ENCODE results near the gene CNTD1. TPM values are rescaled to one million over a fixed set of nuclear protein-coding genes. Genes with fewer than 3 reads are reported as not detected.

CNTD1 gene
- polyA plus RNA-seq, 2 of the 4 experiments (the other 2 are of a cell fraction) = 0.06 to 0.10 TPM

DNA sequence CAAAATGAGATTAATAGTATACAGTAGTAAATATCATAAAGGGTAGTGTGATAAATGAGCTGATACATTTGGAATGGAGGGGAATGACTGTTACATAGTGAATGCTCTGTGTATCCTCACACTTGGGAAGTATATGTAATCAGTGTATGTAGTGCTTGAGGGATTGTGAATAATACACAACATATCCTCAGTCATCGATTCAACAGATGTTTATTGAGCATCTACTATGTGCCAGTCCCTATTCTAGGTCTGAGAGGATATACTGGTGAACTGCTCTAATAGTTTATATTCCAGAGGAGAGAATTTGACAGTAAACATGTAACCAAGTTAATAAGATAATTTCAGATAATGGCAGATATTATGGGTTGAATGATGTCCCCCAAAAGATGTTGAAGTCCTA, 28.8 kb downstream of the CNTD1 start:
- peaks cover 19% of the 10 kb centered on the region for H3K4me1 ChIP-seq
- whole genome bisulfite sequencing (ENCODE audit: missing lambda C conversion rate) = 71% methylated on average over 1 of the region's 1 CpG
- ATAC-seq (no peak), DNase-seq (ENCODE audit: low read depth in 1 of 2, low spot score in 1 of 2) (no peak), FAIRE-seq (peak; percentile 85)
- no peak overlapping the region for H3K27ac ChIP-seq
- CTCF ChIA-PET = interaction anchor here (0.6 to 14.9 kb wide), 4 partner anchors 17 to 101 kb away, joined by 3 to 336 read pairs (median 39); partner anchors contain the start of genes AOC2, CNTD1 and COA3
- TF ChIP-seq MAZ (IDR thresholded peaks at IDR 0.05; ENCODE audit: borderline replicate concordance, low read depth, low read length) (no peak), CBX2 (IDR thresholded peaks at IDR 0.05; ENCODE audit: borderline replicate concordance, low read depth) (no peak), POLR2A (IDR thresholded peaks at IDR 0.05; ENCODE audit: low read length) (no peak), NFE2L2 (conservative IDR thresholded peaks at IDR 0.05; ENCODE audit: low read length) (no peak), KDM1A (IDR thresholded peaks at IDR 0.05; ENCODE audit: low read depth) (no peak), RFX5 (IDR thresholded peaks at IDR 0.05) (no peak), SREBF2 (IDR thresholded peaks at IDR 0.05) (no peak), RCOR1 (IDR thresholded peaks at IDR 0.05; ENCODE audit: low read depth, low read length) (no peak), SMC3 (IDR thresholded peaks at IDR 0.05) (no peak), RAD21 (conservative IDR thresholded peaks at IDR 0.05 in 1 of 2, IDR thresholded peaks at IDR 0.05 in 1 of 2) (no peak), ZFP36 (IDR thresholded peaks at IDR 0.05; ENCODE audit: borderline replicate concordance, partially characterized antibody) (no peak), TP53 (CRISPR knock-in tag; IDR thresholded peaks at IDR 0.05) (no peak), MYC (IDR thresholded peaks at IDR 0.05; ENCODE audit: borderline replicate concordance, low read length) (no peak), HOXA7 (CRISPR knock-in tag; IDR thresholded peaks at IDR 0.05) (no peak)
- H3K9me3 ChIP-seq = no peaks in the 10 kb centered on the region
- no peak overlapping the region for H3K4me2 ChIP-seq
- POLR2A ChIA-PET = no interaction called here
- no peak overlapping the region for H3K4me3 ChIP-seq

DNA sequence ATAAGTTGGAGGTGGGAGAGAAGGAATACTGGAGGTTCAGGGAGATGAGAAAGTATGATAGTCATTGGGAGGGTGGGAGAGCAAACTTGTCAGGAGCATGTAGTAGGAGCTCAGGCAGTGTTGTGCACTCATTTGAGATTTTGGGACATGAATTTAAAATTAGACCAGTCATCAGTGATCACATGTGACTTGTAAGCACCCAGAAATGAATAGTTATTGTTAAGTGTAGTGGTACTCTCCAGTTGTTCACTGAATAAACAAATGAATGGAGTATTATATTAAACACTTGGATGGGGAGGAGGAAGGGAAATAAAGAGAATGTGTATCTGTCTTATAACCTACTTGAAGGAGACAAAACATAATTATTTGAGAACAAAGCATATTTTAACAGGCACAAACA, 32.3 kb downstream of the CNTD1 start:
- H3K9me3 ChIP-seq = no peaks in the 10 kb centered on the region
- H3K4me3 ChIP-seq = no peak overlapping the region
- no peak overlapping the region for H3K4me2 ChIP-seq
- ATAC-seq (no peak), DNase-seq (ENCODE audit: low read depth in 1 of 2, low spot score in 1 of 2) (no peak), FAIRE-seq (no peak)
- H3K4me1 ChIP-seq = peaks cover 22% of the 10 kb centered on the region
- ChIA-PET POLR2A (interaction anchor here (1.2 kb wide), 1 partner anchor 253 kb away, joined by 3 read pairs; no protein-coding TSS in a partner anchor), CTCF (interaction anchor here (1.0 to 6.4 kb wide), 3 partner anchors 11 to 65 kb away, joined by 3 to 81 read pairs (median 11); partner anchors contain the start of gene AOC2)
- no peak overlapping the region for H3K27ac ChIP-seq
- TF ChIP-seq HEYL (CRISPR knock-in tag; IDR thresholded peaks at IDR 0.05) (no peak), GATA3 (IDR thresholded peaks at IDR 0.05; ENCODE audit: borderline replicate concordance) (no peak), CEBPB (IDR thresholded peaks at IDR 0.05) (no peak), NPAS2 (CRISPR knock-in tag; IDR thresholded peaks at IDR 0.05; ENCODE audit: borderline replicate concordance) (no peak), HOXB5 (CRISPR knock-in tag; IDR thresholded peaks at IDR 0.05) (no peak), RCOR1 (IDR thresholded peaks at IDR 0.05; ENCODE audit: low read depth, low read length) (no peak), ESRRA (IDR thresholded peaks at IDR 0.05; ENCODE audit: borderline replicate concordance, low read length) (no peak), POLR2A (IDR thresholded peaks at IDR 0.05; ENCODE audit: low read length) (no peak), RAD21 (conservative IDR thresholded peaks at IDR 0.05 in 1 of 2, IDR thresholded peaks at IDR 0.05 in 1 of 2) (no peak), JUNB (IDR thresholded peaks at IDR 0.05) (no peak), RFX5 (IDR thresholded peaks at IDR 0.05) (no peak), KDM1A (IDR thresholded peaks at IDR 0.05; ENCODE audit: low read depth) (no peak), RARB (CRISPR knock-in tag; IDR thresholded peaks at IDR 0.05) (no peak), NFE2L2 (conservative IDR thresholded peaks at IDR 0.05; ENCODE audit: low read length) (no peak), FOXS1 (CRISPR knock-in tag; IDR thresholded peaks at IDR 0.05) (no peak)
- TF ChIP-seq, protein P1, sequence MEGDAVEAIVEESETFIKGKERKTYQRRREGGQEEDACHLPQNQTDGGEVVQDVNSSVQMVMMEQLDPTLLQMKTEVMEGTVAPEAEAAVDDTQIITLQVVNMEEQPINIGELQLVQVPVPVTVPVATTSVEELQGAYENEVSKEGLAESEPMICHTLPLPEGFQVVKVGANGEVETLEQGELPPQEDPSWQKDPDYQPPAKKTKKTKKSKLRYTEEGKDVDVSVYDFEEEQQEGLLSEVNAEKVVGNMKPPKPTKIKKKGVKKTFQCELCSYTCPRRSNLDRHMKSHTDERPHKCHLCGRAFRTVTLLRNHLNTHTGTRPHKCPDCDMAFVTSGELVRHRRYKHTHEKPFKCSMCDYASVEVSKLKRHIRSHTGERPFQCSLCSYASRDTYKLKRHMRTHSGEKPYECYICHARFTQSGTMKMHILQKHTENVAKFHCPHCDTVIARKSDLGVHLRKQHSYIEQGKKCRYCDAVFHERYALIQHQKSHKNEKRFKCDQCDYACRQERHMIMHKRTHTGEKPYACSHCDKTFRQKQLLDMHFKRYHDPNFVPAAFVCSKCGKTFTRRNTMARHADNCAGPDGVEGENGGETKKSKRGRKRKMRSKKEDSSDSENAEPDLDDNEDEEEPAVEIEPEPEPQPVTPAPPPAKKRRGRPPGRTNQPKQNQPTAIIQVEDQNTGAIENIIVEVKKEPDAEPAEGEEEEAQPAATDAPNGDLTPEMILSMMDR (IDR thresholded peaks at IDR 0.05) = no peak
- TF ChIP-seq, protein P2, sequence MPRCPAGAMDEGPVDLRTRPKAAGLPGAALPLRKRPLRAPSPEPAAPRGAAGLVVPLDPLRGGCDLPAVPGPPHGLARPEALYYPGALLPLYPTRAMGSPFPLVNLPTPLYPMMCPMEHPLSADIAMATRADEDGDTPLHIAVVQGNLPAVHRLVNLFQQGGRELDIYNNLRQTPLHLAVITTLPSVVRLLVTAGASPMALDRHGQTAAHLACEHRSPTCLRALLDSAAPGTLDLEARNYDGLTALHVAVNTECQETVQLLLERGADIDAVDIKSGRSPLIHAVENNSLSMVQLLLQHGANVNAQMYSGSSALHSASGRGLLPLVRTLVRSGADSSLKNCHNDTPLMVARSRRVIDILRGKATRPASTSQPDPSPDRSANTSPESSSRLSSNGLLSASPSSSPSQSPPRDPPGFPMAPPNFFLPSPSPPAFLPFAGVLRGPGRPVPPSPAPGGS (IDR thresholded peaks at IDR 0.05) = no peak
- TF ChIP-seq, protein P3, sequence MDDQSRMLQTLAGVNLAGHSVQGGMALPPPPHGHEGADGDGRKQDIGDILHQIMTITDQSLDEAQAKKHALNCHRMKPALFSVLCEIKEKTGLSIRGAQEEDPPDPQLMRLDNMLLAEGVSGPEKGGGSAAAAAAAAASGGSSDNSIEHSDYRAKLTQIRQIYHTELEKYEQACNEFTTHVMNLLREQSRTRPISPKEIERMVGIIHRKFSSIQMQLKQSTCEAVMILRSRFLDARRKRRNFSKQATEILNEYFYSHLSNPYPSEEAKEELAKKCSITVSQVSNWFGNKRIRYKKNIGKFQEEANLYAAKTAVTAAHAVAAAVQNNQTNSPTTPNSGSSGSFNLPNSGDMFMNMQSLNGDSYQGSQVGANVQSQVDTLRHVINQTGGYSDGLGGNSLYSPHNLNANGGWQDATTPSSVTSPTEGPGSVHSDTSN (IDR thresholded peaks at IDR 0.05) = no peak

Measured in A549 (cell line).